NCI-H2029 (cell line): ENCODE results near the gene WDR7.

Source experiments
- DNase-seq: peaks from one replicate; lab custom pipeline; 2025; lab: John Stamatoyannopoulos, UW

Gene WDR7

DNA sequence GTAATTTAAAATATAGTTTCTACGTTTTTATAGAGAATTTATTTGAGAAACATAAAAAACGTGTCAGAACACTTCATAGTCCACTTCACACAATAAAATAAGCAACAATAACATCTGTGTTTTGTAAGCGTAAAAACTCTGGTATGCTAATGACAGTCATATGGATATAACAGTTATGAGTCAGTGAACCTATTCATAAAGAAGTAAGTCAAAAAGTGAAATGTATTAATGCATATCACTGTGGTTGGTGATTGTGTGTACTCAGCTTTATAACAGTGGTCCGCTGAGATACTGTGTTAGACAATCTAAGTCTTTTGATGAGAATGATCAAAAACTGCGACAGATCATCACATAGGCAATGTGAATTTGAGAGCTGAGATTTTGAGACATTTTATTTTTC is 153.2 kb downstream of the WDR7 start:
- DNase-seq: no peak

DNA sequence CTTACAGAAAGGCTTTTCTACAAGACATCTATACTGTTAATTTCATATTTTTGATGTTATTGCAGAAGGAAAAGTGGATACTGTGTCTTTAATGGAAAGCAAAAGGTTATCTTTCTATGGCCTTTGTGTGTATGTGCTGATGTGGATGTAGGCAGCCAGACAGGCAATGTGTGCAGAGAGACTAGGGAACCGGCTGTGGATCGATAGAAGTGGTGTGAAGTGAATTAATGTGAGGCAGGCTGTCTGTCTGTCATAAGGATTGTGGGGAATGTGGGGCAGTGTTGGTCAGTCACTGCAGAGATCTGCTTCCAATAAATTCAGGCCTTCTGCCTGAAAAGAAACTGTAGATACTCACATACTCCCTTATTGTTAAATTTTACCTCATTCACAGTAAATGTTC is 156.7 kb downstream of the WDR7 start:
- no peak for DNase-seq

- DNase-seq: no peak
Observed at GRCh38 chr18:56812674-56813073, 161.5 kb downstream of the WDR7 start.

DNA sequence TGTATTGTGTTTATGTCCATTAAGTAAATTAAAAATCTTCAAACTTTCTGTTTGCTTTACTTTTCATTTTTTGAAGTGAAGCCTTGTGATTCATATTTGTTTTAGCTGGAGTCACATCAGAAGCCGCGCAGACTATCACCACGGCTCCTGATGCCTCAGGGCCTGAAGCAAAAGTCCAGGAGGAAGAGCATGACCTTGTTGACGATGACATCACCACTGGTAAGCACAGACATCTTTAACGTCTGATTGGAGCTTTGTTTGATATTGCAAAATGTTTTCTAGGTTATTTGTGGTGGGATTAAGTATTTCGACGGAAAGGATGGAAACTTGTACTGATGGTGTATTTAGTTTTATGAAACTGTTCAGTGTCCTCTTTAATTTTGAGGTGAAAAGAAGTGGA is 164.8 kb downstream of the WDR7 start:
- no peak for DNase-seq

DNA sequence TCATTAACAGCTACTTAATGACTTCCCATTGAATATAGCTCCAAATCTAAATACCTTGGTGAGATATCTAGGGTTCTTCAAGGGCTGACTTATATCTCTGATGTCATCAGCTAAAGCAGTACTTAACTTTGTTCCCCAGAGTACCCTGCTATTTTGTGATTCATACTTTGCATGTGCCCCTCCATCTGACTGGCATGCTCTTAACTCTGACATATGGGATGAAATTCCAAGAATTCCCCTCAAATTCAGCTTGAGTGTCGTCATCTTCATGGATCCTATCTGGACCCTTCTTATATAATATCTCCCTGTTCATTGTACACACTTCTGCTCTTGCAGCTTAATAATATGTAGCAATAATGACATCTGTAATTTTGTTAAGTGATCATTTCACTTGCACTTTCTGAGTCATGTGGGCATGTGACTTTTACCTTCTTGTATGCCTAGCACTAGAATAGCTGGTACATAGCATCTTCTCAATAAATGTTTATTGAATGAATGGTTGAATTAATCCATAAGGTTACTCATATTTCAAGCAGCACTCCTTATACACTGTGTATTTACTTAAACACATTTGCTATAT is 172.9 kb downstream of the WDR7 start:
- no peak for DNase-seq

DNA sequence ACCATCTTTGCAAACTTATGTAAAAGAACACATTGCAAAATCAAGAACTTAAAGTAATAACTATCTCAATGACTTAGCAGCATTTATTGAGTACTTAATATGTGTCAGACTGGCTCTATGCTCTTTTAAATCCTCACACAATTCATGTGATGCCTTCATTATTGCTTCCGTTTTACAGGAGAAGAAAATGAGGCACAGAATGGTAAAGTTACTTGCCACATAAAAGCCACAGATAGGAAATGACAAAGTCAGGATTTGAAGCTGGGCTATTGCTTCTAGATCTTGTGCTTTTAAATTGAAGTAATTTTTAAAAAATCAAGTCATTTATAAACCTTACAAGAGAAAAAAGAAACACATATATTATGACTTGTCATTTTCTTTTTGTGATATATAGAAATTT is 174.2 kb downstream of the WDR7 start:
- no peak for DNase-seq

GRCh38 chr18:56825878-56826277 is 174.7 kb downstream of the WDR7 start:
- DNase-seq: no peak

DNA sequence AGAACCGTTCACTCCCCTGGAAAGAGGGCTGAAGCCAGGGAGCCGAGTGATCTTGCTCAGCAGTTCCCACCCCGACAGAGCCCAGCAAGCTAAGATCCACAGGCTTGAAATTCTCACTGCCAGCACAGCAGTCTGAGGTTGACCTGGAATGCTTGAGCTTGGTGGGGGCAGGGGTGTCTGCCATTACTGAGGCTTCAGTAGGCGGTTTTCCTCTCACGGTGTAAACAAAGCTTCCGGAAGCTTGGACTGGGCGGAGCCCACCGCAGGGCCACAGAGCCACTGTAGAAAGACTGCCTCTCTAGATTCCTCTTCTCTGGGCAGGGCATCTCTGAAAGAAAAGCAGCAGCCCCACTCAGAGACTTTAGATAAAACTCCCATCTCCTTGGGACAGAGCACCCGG is 180.8 kb downstream of the WDR7 start:
- DNase-seq: no peak

- no peak for DNase-seq
Observed at GRCh38 chr18:56835331-56835730, 184.2 kb downstream of the WDR7 start.

DNA sequence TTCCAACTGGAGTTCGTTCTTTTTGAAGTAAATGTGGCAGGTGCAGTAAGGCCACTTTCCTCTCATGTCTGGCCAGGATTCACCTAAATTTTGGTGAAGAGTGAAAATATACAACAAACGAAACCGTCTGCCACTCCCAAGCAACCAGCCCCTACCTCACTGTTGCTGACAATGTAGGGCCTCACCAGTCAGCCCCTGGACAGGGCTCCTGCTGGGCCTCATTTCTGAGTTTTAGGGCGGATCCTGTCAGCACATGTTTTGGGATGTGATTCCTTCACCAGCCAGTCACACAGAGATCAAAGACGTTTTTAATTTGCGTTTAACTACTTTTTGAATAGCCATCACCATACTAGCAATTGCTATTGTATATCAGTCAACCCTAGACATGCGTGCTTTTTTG is 185.0 kb downstream of the WDR7 start:
- DNase-seq: no peak

DNA sequence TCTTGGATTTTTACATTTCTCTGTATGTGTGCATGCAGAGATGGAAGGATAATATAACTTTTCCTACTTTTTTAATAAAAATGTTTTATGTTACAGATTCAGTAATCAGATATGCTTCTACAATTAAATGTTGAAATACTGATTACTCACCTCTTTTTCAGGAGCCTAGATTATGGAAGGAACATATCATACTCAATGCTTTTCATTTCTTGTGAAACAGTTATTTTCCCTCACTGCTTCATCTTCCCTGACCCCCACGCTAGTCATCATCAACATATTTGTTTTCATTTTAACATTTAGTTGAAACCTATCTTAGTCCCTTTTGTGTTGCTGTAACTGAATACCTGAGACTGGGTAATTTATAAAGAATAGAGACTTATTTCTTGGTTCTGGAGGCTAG is 190.7 kb downstream of the WDR7 start:
- no peak for DNase-seq

- no peak for DNase-seq
Observed at GRCh38 chr18:56843241-56843640, 192.1 kb downstream of the WDR7 start.

DNA sequence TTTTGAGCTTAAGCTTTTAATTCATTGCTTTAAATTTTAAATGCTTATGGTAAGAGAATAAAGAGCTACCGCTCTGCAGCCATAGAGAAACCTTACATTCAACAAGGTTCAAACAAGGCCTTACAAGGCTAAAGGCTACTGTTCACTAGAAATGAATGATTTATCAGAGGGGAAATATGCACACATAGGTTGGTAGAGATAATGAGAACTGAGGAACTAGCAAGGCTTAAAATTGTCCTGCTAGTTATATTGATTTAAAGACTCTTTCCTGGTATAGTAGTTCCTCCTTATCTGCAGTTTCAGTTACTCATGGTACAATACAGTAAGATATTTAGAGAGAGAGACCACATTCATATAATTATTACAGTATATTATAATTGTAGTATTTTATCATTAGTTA is 193.4 kb downstream of the WDR7 start:
- no peak for DNase-seq

DNA sequence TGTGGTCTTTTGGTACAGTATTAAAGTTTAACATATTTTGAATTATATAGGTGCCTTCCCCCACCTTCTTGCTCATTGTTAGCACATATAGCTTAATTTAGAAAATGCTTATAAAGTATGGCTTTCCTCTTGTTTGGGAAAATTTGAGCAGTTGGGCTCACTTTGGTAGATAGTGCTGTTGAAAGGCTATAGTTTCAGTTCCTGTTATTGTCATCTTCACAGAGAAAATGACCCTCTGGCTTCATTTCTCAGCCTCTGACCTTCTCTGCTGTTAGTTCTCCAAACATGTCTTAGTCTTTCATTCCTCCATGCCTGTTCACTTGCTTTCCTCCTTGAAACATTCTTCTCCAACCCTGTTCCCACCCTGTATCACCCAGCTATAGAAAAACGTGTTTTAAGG is 200.6 kb downstream of the WDR7 start:
- no peak for DNase-seq

GRCh38 chr18:56853961-56854360 is 202.8 kb downstream of the WDR7 start:
- DNase-seq: no peak

- DNase-seq: no peak
Observed at GRCh38 chr18:56861244-56861643, 210.1 kb downstream of the WDR7 start.

DNA sequence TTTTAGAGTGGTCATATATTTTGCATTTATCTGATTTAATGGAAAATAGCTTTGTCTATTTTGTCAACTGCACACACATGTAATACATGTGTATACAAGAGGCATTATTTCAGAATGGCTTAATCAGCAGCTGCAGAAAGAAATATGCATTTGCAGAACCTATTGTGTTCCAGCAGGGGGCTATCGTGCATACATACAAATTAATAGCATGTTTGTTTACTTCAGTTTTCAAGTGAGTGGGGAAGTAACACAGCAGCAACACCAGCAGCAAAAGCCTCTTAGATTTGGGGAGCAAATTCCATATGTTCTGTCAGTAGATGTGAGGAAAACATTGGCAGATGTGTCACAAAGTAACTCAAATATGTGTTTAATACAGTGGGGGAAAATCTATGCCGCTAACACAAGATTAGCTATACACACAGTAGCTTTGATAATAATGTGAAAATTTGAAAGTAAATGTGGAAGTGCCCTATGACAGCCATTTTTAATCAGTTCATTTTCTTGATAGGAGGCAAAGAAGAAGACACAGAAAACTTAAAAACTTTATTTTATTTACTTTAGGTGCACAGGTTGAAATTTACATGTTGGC is 218.1 kb downstream of the WDR7 start:
- peak; percentile 41 for DNase-seq

DNA sequence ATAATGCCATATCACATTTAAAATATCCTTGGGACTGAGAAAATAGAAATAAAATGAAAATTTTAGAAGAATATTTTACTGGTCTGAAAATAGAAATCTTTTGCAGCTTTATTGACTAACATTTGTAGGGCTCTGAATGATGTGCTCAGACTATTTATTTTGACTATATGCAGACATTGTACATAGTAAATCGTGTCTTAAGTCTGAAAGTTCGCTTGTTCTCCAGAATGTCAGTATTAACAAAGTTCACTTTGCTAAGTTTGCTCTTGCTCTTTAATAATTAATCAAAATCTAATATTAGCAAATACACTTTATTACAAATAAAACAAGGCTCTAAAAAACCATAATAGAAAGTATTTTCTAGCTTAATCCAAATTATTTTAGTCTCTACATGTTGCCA is 219.8 kb downstream of the WDR7 start:
- DNase-seq: no peak

- no peak for DNase-seq
Observed at GRCh38 chr18:56872140-56872539, 221.0 kb downstream of the WDR7 start.

- DNase-seq: no peak
Observed at GRCh38 chr18:56873441-56874140, 222.4 kb downstream of the WDR7 start.

GRCh38 chr18:56878711-56879110 is 227.6 kb downstream of the WDR7 start:
- DNase-seq: no peak

GRCh38 chr18:56884511-56884910 is 233.4 kb downstream of the WDR7 start:
- DNase-seq: no peak

DNA sequence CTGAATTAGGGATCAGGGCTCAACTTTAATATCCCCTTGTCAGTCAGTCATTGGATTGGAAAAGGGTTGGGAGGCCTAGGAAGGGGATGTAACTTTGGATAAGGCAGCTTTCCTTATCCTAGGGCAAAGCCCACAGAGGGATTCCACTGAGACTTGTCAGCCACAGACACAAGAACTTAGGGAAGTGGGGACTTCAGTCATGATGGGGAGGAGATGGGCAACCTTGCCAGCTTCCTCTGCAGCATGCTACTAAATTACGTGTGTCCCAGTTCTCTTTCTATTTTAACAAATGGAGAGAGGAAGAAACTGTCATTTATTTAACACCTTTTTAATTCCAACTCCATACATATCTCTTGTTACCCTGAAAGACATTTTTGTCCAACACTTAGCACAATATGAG is 237.8 kb downstream of the WDR7 start:
- DNase-seq: no peak

DNA sequence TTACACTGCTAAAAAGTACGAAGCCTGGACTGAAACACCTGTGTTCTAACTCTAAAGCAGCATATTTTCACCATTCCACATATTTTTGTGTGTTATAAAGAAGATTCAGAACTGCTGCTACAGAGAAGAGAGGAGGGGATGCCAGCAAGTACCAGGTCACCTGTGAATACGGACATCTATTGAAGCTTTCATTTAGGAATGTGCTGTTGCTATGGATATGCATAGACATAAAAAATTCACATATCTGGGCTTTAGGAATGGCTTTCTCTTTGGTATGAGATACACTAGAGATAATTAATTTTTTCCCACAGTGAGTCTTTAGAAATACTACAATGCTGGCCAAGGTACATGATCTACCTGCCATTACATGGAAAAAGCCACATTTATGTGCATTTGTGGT is 238.5 kb downstream of the WDR7 start:
- DNase-seq: no peak
